Panc1 (cell line): ENCODE results near the gene COL5A1. TPM values are rescaled to one million over a fixed set of nuclear protein-coding genes. Genes with fewer than 3 reads are reported as not detected.
"Not testable (repeated sequence)": the region's sequence is repeated elsewhere in the genome, so short reads cannot be mapped to it uniquely, and the experiment has no call there.

Source experiments
- ATAC-seq: fragments of 200-7000 bp; cut with Tn5 transposase; 2 replicates; pipeline ENCODE4 v1.9.1; 2020; ENCODE audit warnings: mild to moderate bottlenecking, moderate library complexity
- BruUV-seq: library from RNA; stranded (reverse); fragments of 400-500 nt; replicated peaks from 2 replicates; lab custom pipeline; 2021; lab: Mats Ljungman, UMichigan
- CTCF ChIA-PET: fragments of 300-600 bp; sonication (Branson Sonifier 250); formaldehyde crosslinking; loops from one replicate; lab custom pipeline; 2022; ENCODE audit warnings: antibody characterized with exemption; lab: Charles Lee
- POLR2A ChIA-PET: fragments of 300-600 bp; sonication (Branson Sonifier 250); formaldehyde crosslinking; loops from one replicate; lab custom pipeline; 2022; ENCODE audit warnings: antibody characterized with exemption; lab: Charles Lee
- DNase-seq: peaks from one replicate; pipeline ENCODE4 v3.0.0-alpha.2; 2010; ENCODE audit warnings: low read depth, low spot score
- H3K27ac ChIP-seq: 2 replicates; pipeline ENCODE4 v1.5.1; 2011; ENCODE audit warnings: mild to moderate bottlenecking, low read length, inconsistent platforms
- H3K27me3 ChIP-seq: fragments of 200-500 bp; sonication (Bioruptor generic); 2 replicates; pipeline ENCODE4 v1.6.0; 2014; ENCODE audit warnings: low read length, inconsistent platforms; ENCODE audit not compliant: control insufficient read depth, insufficient read depth
- H3K36me3 ChIP-seq: fragments of 200-500 bp; sonication (Bioruptor generic); 2 replicates; pipeline ENCODE4 v1.5.1; 2014; ENCODE audit warnings: inconsistent platforms, mild to moderate bottlenecking, low read length, moderate library complexity; ENCODE audit not compliant: control insufficient read depth, insufficient read depth
- H3K4me1 ChIP-seq: 2 replicates; pipeline ENCODE4 v1.5.1; 2011; ENCODE audit warnings: inconsistent platforms, mild to moderate bottlenecking, low read length, moderate library complexity; ENCODE audit not compliant: control insufficient read depth, insufficient read depth
- H3K4me3 ChIP-seq, 2 experiments: 2 replicates each; pipeline ENCODE4 v1.5.1; 2011 to 2012; ENCODE audit warnings: low read depth in 2 of 2, low read length in 2 of 2, mild to moderate bottlenecking in 2 of 2, inconsistent platforms in 1 of 2, moderate library complexity in 1 of 2
- H3K9me3 ChIP-seq: fragments of 200-500 bp; sonication (Bioruptor generic); 2 replicates; pipeline ENCODE4 v1.5.1; 2014; ENCODE audit warnings: low read depth, mild to moderate bottlenecking, inconsistent platforms, low read length, moderate library complexity; ENCODE audit not compliant: control insufficient read depth, insufficient read depth
- POLR2AphosphoS5 ChIP-seq: IDR thresholded peaks from 2 replicates; pipeline ENCODE4 v1.6.1; 2012; ENCODE audit warnings: mild to moderate bottlenecking, low read depth, low read length, moderate library complexity
- REST ChIP-seq, 2 experiments: IDR thresholded peaks; 2 replicates each; pipeline ENCODE4 v1.6.1; 2011 to 2012; ENCODE audit warnings: low read depth in 2 of 2, control low read depth in 1 of 2, low read length in 1 of 2, mild to moderate bottlenecking in 1 of 2, moderate library complexity in 1 of 2; ENCODE audit not compliant: insufficient read depth in 1 of 2
- SIN3A ChIP-seq: IDR thresholded peaks from 2 replicates; pipeline ENCODE4 v1.6.1; 2012; ENCODE audit warnings: low read depth, mild to moderate bottlenecking, low read length, moderate library complexity, borderline replicate concordance; ENCODE audit not compliant: insufficient read depth
- TCF7L2 ChIP-seq: IDR thresholded peaks from 2 replicates; pipeline ENCODE4 v1.6.1; 2011; ENCODE audit warnings: mild to moderate bottlenecking, low read depth, low read length, inconsistent platforms
- in situ Hi-C: cut with HindIII; loops from 2 replicates; pipeline ENCODE4 v1.10.0; 2016; ENCODE audit warnings: low sequenced_read_pairs, low pct_unique_long_range_greater_than_20kb
- intact Hi-C: fragments of 100-400 bp; cut with micrococcal nuclease; formaldehyde crosslinking; loops from one replicate; pipeline ENCODE4 v1.10.0; 2022; ENCODE audit not compliant: unreplicated experiment
- total RNA-seq: library from RNA; stranded (reverse); gene quantifications from one replicate; pipeline ENCODE4 v1.2.1, GENCODE V29; 2021; ENCODE audit not compliant: unreplicated experiment
- TF ChIP-seq, protein P1 (sequence below): fragments of 450-650 bp; IDR thresholded peaks from 2 replicates; pipeline ENCODE4 v1.5.1; 2017; ENCODE audit warnings: mild to moderate bottlenecking

The COL5A1 gene
- total RNA-seq, 1 experiment from 2014 or later, result 5.7 TPM

GRCh38 chr9:134702291-134702690, 60.7 kb downstream of the COL5A1 start:
- no peak overlapping the region for H3K27ac ChIP-seq
- no peak overlapping the region for H3K4me3 ChIP-seq
- H3K36me3 ChIP-seq, result no peaks in the 10 kb centered on the region
- ATAC-seq (no peak), DNase-seq (no peak)
- peaks cover 4% of the 10 kb centered on the region; the same call in 1 of the 2 replicates for H3K4me1 ChIP-seq
- no peaks in the 10 kb centered on the region for H3K9me3 ChIP-seq
- intact Hi-C loops, result no loop called here
- in situ Hi-C loops, result no loop called here
- ChIA-PET CTCF (no interaction called here), POLR2A (no interaction called here)
- H3K27me3 ChIP-seq, result no peaks in the 10 kb centered on the region
- no peak for TF ChIP-seq SIN3A
- no peak for TF ChIP-seq TCF7L2
- no peak for TF ChIP-seq POLR2AphosphoS5
- TF ChIP-seq, protein P1, sequence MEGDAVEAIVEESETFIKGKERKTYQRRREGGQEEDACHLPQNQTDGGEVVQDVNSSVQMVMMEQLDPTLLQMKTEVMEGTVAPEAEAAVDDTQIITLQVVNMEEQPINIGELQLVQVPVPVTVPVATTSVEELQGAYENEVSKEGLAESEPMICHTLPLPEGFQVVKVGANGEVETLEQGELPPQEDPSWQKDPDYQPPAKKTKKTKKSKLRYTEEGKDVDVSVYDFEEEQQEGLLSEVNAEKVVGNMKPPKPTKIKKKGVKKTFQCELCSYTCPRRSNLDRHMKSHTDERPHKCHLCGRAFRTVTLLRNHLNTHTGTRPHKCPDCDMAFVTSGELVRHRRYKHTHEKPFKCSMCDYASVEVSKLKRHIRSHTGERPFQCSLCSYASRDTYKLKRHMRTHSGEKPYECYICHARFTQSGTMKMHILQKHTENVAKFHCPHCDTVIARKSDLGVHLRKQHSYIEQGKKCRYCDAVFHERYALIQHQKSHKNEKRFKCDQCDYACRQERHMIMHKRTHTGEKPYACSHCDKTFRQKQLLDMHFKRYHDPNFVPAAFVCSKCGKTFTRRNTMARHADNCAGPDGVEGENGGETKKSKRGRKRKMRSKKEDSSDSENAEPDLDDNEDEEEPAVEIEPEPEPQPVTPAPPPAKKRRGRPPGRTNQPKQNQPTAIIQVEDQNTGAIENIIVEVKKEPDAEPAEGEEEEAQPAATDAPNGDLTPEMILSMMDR, result no peak
- no peak for TF ChIP-seq REST (IDR thresholded peaks at IDR 0.05; ENCODE audit: insufficient read depth in 1 of 2, low read depth in 2 of 2, low read length in 1 of 2)
- no TSS peak for BruUV-seq

DNA sequence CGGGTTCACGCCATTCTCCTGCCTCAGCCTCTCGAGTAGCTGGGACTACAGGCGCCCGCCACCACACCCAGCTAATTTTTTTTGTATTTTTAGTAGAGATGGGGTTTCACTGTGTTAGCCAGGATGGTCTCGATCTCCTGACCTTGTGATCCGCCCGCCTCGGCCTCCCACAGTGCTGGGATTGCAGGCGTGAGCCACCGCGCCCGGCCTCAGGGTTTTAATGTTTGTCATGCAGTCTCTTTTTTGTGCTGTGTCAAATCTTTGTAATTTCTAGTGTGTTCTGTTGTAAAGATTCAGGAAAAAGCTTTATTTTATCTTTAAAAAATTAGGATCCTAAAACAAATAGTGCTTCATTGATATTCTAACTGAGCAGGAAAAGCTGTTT, 62.1 kb downstream of the COL5A1 start:
- H3K27ac ChIP-seq, POLR2A ChIA-PET, H3K36me3 ChIP-seq, H3K27me3 ChIP-seq, H3K4me1 ChIP-seq, DNase-seq, H3K9me3 ChIP-seq, intact Hi-C loops, in situ Hi-C loops, H3K4me3 ChIP-seq, ATAC-seq, BruUV-seq: not testable (repeated sequence)
- CTCF ChIA-PET, result interaction anchor here (0.7 kb wide), 1 partner anchor 25 kb away, joined by 13 read pairs; no protein-coding TSS in a partner anchor

DNA sequence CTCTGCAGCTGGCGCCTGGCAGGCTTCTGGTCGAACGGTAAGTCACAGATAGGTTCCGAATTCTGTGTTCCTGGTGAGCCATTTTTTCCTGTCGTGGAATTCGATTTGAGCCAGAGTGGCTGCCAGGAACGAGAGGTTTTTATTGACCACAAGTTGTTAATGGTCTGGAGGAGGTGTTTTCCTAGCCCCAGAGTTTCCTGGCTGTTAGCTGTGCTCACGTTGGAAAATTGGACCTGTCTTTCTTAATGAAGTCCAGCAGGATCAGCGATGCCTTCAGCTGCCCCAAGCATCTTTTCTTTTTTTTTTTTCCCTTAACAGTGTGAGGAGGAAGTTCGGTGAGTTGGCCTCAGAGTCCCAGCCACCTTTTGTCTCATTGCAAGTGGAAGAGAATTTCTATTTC, 62.9 kb downstream of the COL5A1 start:
- Histone ChIP-seq H3K4me3 (no peak overlapping the region), H3K9me3 (no peaks in the 10 kb centered on the region), H3K27me3 (no peaks in the 10 kb centered on the region), H3K4me1 (peaks cover 4% of the 10 kb centered on the region; the same call in 1 of the 2 replicates), H3K36me3 (no peaks in the 10 kb centered on the region), H3K27ac (no peak overlapping the region)
- POLR2A ChIA-PET, result no interaction called here
- in situ Hi-C loops (no loop called here), intact Hi-C loops (no loop called here)
- CTCF ChIA-PET, result interaction anchor here (0.6 kb wide), 1 partner anchor 240 kb away, joined by 3 read pairs; no protein-coding TSS in a partner anchor
- TF ChIP-seq REST (IDR thresholded peaks at IDR 0.05; ENCODE audit: insufficient read depth in 1 of 2, low read depth in 2 of 2, low read length in 1 of 2) (no peak), SIN3A (no peak)
- no TSS peak for BruUV-seq
- DNase-seq (no peak), ATAC-seq (no peak)
